Gastrocnemius medialis (tissue), 4 donors: Measurements from ENCODE around the gene ANXA1.

Experiments used
- CTCF ChIP-seq, 5 experiments: fragments of 450-650 bp in 3 of 5; fragments of 200-600 bp in 2 of 5; sonication (generic) in 2 of 5; IDR thresholded peaks in 4 of 5; conservative IDR thresholded peaks in 1 of 5; 1 replicate in 4 of 5; 2 replicates in 1 of 5; pipeline ENCODE4 v1.5.1; 2016 to 2019; ENCODE audit warnings: antibody characterized with exemption in 5 of 5, mild to moderate bottlenecking in 3 of 5, moderate library complexity in 3 of 5
- POLR2A ChIP-seq, 2 donors: fragments of 450-650 bp; IDR thresholded peaks; one replicate each; pipeline ENCODE4 v1.6.1; 2017; ENCODE audit warnings: antibody characterized with exemption in 2 of 2, mild to moderate bottlenecking in 2 of 2, moderate library complexity in 2 of 2

GRCh38 chr9:73172901-73173215 is 21.2 kb downstream of the ANXA1 start:
- TF ChIP-seq CTCF (IDR thresholded peaks at IDR 0.05 in 4 of 5, conservative IDR thresholded peaks at IDR 0.05 in 1 of 5) (no peak), POLR2A (IDR thresholded peaks at IDR 0.05) (no peak)
